ENCODE results near the gene UIMC1.

DNA sequence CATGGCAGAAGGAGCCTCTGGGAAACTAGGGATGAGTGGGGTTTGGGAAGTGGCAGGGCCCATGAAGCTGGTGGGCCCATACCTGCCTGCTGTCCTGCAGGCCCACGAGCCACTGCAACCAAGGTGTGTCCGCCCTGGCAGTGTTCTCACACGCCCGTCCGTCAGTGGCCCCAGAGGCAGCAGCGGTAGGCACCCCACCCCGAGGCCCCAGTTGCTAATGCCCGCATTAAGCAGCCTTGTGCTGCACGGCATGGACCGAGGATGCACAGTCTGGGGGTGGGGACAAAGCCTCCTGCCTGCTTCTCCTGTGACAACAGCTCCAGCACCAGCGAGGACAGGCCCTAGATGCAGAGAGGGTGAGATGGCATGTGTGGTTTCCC lies 148.7 kb downstream of the UIMC1 start:
- TF ChIP-seq, protein P1, sequence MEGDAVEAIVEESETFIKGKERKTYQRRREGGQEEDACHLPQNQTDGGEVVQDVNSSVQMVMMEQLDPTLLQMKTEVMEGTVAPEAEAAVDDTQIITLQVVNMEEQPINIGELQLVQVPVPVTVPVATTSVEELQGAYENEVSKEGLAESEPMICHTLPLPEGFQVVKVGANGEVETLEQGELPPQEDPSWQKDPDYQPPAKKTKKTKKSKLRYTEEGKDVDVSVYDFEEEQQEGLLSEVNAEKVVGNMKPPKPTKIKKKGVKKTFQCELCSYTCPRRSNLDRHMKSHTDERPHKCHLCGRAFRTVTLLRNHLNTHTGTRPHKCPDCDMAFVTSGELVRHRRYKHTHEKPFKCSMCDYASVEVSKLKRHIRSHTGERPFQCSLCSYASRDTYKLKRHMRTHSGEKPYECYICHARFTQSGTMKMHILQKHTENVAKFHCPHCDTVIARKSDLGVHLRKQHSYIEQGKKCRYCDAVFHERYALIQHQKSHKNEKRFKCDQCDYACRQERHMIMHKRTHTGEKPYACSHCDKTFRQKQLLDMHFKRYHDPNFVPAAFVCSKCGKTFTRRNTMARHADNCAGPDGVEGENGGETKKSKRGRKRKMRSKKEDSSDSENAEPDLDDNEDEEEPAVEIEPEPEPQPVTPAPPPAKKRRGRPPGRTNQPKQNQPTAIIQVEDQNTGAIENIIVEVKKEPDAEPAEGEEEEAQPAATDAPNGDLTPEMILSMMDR (IDR thresholded peaks at IDR 0.05) = no peak
- no peak for TF ChIP-seq POLR2A (IDR thresholded peaks at IDR 0.05)
